Mesothelial cell of epicardium (in vitro differentiated cells): Measurements from ENCODE around the gene ACTMAP. TPM values are rescaled to one million over a fixed set of nuclear protein-coding genes. Genes with fewer than 3 reads are reported as not detected.

Experiments
- DNase-seq, 2 experiments: peaks; one replicate each; pipeline ENCODE4 v3.0.0; 2021; ENCODE audit warnings: low spot score in 2 of 2; ENCODE audit not compliant: unreplicated experiment in 2 of 2
- H3K27ac Mint-ChIP-seq: 2 replicates; pipeline ENCODE4 v1.8.0; 2021; ENCODE audit warnings: mixed read lengths
- H3K27me3 Mint-ChIP-seq: 2 replicates; pipeline ENCODE4 v1.8.0; 2021; ENCODE audit warnings: low read depth, mixed read lengths
- H3K36me3 Mint-ChIP-seq: 2 replicates; pipeline ENCODE4 v1.8.0; 2021; ENCODE audit warnings: mixed read lengths
- H3K4me1 Mint-ChIP-seq: 2 replicates; pipeline ENCODE4 v1.8.0; 2021; ENCODE audit warnings: mixed read lengths
- H3K4me3 Mint-ChIP-seq: 2 replicates; pipeline ENCODE4 v1.8.0; 2021; ENCODE audit warnings: mild to moderate bottlenecking, moderate library complexity, mixed read lengths
- H3K9me3 Mint-ChIP-seq: 2 replicates; pipeline ENCODE4 v1.8.0; 2021; ENCODE audit warnings: mixed read lengths
- CTCF ChIP-seq: fragments of 200-600 bp; sonication (generic); IDR thresholded peaks from one replicate; pipeline ENCODE4 v1.5.0; 2021; ENCODE audit warnings: antibody characterized with exemption; ENCODE audit not compliant: unreplicated experiment
- total RNA-seq: library from RNA; stranded (reverse); gene quantifications from 3 replicates; pipeline ENCODE4 v1.2.1, GENCODE V29; 2021

The ACTMAP gene
- total RNA-seq, 1 donor from 2014 or later, result 15.0 TPM

- no peaks in the 10 kb centered on the region for H3K9me3 Mint-ChIP-seq
Measured at GRCh38 chr19:40758491-40758890, 8.2 kb upstream of the ACTMAP start.

GRCh38 chr19:40756502-40757110, 6.3 kb upstream of the ACTMAP start:
- Mint-ChIP-seq H3K4me1 (peaks cover 26% of the 10 kb centered on the region), H3K4me3 (no peak overlapping the region), H3K27me3 (no peaks in the 10 kb centered on the region), H3K27ac (no peak overlapping the region), H3K36me3 (peaks cover 38% of the 10 kb centered on the region), H3K9me3 (no peaks in the 10 kb centered on the region)
- TF ChIP-seq CTCF, result no peak
- no peak for DNase-seq

More at GRCh38 chr19:40758491-40758890, 8.2 kb upstream of the ACTMAP start:
- Mint-ChIP-seq H3K4me1 (peaks cover 12% of the 10 kb centered on the region), H3K27me3 (no peaks in the 10 kb centered on the region), H3K36me3 (peaks cover 51% of the 10 kb centered on the region), H3K27ac (no peak overlapping the region), H3K4me3 (no peak overlapping the region)
- no peak for TF ChIP-seq CTCF
- DNase-seq, result no peak

- H3K9me3 Mint-ChIP-seq, result no peaks in the 10 kb centered on the region
- no peak for DNase-seq
- H3K27me3 Mint-ChIP-seq, result no peaks in the 10 kb centered on the region
- H3K4me3 Mint-ChIP-seq, result no peak overlapping the region
- H3K27ac Mint-ChIP-seq, result no peak overlapping the region
- peaks cover 34% of the 10 kb centered on the region for H3K36me3 Mint-ChIP-seq
- peaks cover 31% of the 10 kb centered on the region for H3K4me1 Mint-ChIP-seq
- no peak for TF ChIP-seq CTCF
Measured at GRCh38 chr19:40755791-40756190, 5.5 kb upstream of the ACTMAP start.

GRCh38 chr19:40755248-40755624, 5.0 kb upstream of the ACTMAP start:
- no peak for TF ChIP-seq CTCF
- no peak overlapping the region for H3K4me3 Mint-ChIP-seq
- H3K27ac Mint-ChIP-seq, result no peak overlapping the region
- H3K36me3 Mint-ChIP-seq, result peaks cover 28% of the 10 kb centered on the region
- H3K4me1 Mint-ChIP-seq, result peaks cover 34% of the 10 kb centered on the region
- DNase-seq, result no peak
- no peaks in the 10 kb centered on the region for H3K27me3 Mint-ChIP-seq
- no peaks in the 10 kb centered on the region for H3K9me3 Mint-ChIP-seq

- DNase-seq, result no peak
- Mint-ChIP-seq H3K4me3 (peak overlapping the region; percentile 51), H3K36me3 (peaks cover 25% of the 10 kb centered on the region)
Measured at GRCh38 chr19:40754611-40755247, 4.5 kb upstream of the ACTMAP start.

More at GRCh38 chr19:40754611-40755247, 4.5 kb upstream of the ACTMAP start:
- TF ChIP-seq CTCF, result no peak
- Mint-ChIP-seq H3K27me3 (no peaks in the 10 kb centered on the region), H3K27ac (peak overlapping the region; percentile 96), H3K4me1 (peaks cover 39% of the 10 kb centered on the region), H3K9me3 (no peaks in the 10 kb centered on the region)
